Naive thymus-derived CD4-positive, alpha-beta T cell (primary cell): ENCODE results near the gene PTTG1IP. TPM values are rescaled to one million over a fixed set of nuclear protein-coding genes. Genes with fewer than 3 reads are reported as not detected.

ENCODE experiments used
- ATAC-seq: fragments of 150-1000 bp; cut with Tn5 transposase; 2 replicates; pipeline ENCODE4 v1.10.0; 2021; ENCODE audit warnings: mild to moderate bottlenecking, moderate library complexity
- CTCF ChIA-PET: fragments of 350-600 bp; sonication (Branson Sonifier 250); formaldehyde crosslinking; loops from one replicate; lab custom pipeline; 2021; ENCODE audit warnings: antibody characterized with exemption; lab: Charles Lee
- POLR2A ChIA-PET: fragments of 350-600 bp; sonication (Branson Sonifier 250); formaldehyde crosslinking; loops from one replicate; lab custom pipeline; 2021; ENCODE audit warnings: antibody characterized with exemption, inconsistent platforms; lab: Charles Lee
- DNase-seq, 9 donors: peaks; one replicate each; pipeline versions ENCODE4 v3.0.0 to v3.0.0-alpha.2; 2020 to 2022; ENCODE audit warnings: mixed read lengths in 1 of 9
- H3K27ac ChIP-seq: one replicate; pipeline ENCODE4 v1.7.0; 2013; ENCODE audit warnings: mild to moderate bottlenecking, low read depth, low read length, moderate library complexity
- H3K27me3 ChIP-seq, 2 donors: one replicate each; pipeline ENCODE4 v1.7.0; 2013; ENCODE audit warnings: low read length in 2 of 2, mild to moderate bottlenecking in 2 of 2, moderate library complexity in 2 of 2; ENCODE audit not compliant: control insufficient read depth in 2 of 2, insufficient read depth in 2 of 2
- H3K36me3 ChIP-seq, 3 experiments: 1 replicate in 2 of 3; 2 replicates in 1 of 3; pipeline ENCODE4 v1.7.0; 2013; ENCODE audit warnings: low read length in 3 of 3, mild to moderate bottlenecking in 3 of 3, moderate library complexity in 1 of 3; ENCODE audit not compliant: insufficient read depth in 3 of 3, control insufficient read depth in 2 of 3
- H3K4me1 ChIP-seq, 2 donors: one replicate each; pipeline ENCODE4 v1.7.0; 2013; ENCODE audit warnings: low read length in 2 of 2, mild to moderate bottlenecking in 2 of 2, moderate library complexity in 1 of 2; ENCODE audit not compliant: control insufficient read depth in 2 of 2, insufficient read depth in 2 of 2
- H3K4me3 ChIP-seq: 2 replicates; pipeline ENCODE4 v1.7.0; 2013; ENCODE audit warnings: mild to moderate bottlenecking, low read length
- H3K9me3 ChIP-seq, 3 experiments: 1 replicate in 2 of 3; 2 replicates in 1 of 3; pipeline ENCODE4 v1.7.0; 2013; ENCODE audit warnings: low read length in 3 of 3; ENCODE audit not compliant: control insufficient read depth in 2 of 3
- H3K27ac Mint-ChIP-seq, 9 donors: one replicate each; pipeline ENCODE4 v1.8.0; 2020 to 2022; ENCODE audit warnings: mixed read lengths in 9 of 9, mild to moderate bottlenecking in 8 of 9, moderate library complexity in 5 of 9, inconsistent platforms in 2 of 9
- H3K27me3 Mint-ChIP-seq, 5 donors: one replicate each; pipeline ENCODE4 v1.8.0; 2021 to 2022; ENCODE audit warnings: mixed read lengths in 5 of 5, mild to moderate bottlenecking in 1 of 5
- H3K36me3 Mint-ChIP-seq, 5 donors: one replicate each; pipeline ENCODE4 v1.8.0; 2020 to 2022; ENCODE audit warnings: mixed read lengths in 5 of 5, mild to moderate bottlenecking in 3 of 5, inconsistent platforms in 1 of 5
- H3K4me1 Mint-ChIP-seq, 7 donors: one replicate each; pipeline ENCODE4 v1.8.0; 2020 to 2022; ENCODE audit warnings: mixed read lengths in 7 of 7, mild to moderate bottlenecking in 3 of 7, inconsistent platforms in 1 of 7
- H3K4me3 Mint-ChIP-seq, 10 donors: one replicate each; pipeline ENCODE4 v1.8.0; 2020 to 2022; ENCODE audit warnings: mild to moderate bottlenecking in 10 of 10, mixed read lengths in 10 of 10, moderate library complexity in 6 of 10, inconsistent platforms in 2 of 10
- H3K9me3 Mint-ChIP-seq, 11 donors: one replicate each; pipeline ENCODE4 v1.8.0; 2020 to 2022; ENCODE audit warnings: mixed read lengths in 11 of 11, mild to moderate bottlenecking in 4 of 11, inconsistent platforms in 1 of 11, moderate library complexity in 1 of 11
- intact Hi-C, 2 donors: fragments of 100-400 bp; cut with micrococcal nuclease; formaldehyde crosslinking; loops; one replicate each; pipeline ENCODE4 v1.15.1; 2023
- polyA plus RNA-seq, 2 donors: library from polyadenylated mRNA; unstranded; fragments of 300-500 nt; fragmentation: Illumina TruSeq; gene quantifications; one replicate each; pipeline ENCODE4 v1.2.3, GENCODE V29; 2021
- total RNA-seq, 6 experiments: library from RNA in 5 of 6; stranded (reverse) in 5 of 6; gene quantifications; 1 replicate in 5 of 6; 2 replicates in 1 of 6; pipeline ENCODE4 v1.2.3 and lab custom pipeline; 2021 to 2026

PTTG1IP gene
- total and polyA plus RNA-seq, 7 experiments from 2014 or later, result 60.9 to 122 (median 92.5) TPM

- H3K4me3 ChIP-seq, result no peak overlapping the region
- H3K4me3 Mint-ChIP-seq, result no peak overlapping the region
- no peaks in the 10 kb centered on the region for H3K36me3 ChIP-seq
- POLR2A ChIA-PET, result no interaction called here
- no peaks in the 10 kb centered on the region for H3K9me3 ChIP-seq
- peaks cover 0 to 2% (median 0%) of the 10 kb centered on the region in 5 donors for H3K27me3 Mint-ChIP-seq
- H3K27me3 ChIP-seq, result no peaks in the 10 kb centered on the region
- intact Hi-C loops, result no loop called here
- ATAC-seq (no peak), DNase-seq (no peak)
- no peaks in the 10 kb centered on the region for H3K4me1 Mint-ChIP-seq
- H3K4me1 ChIP-seq, result no peaks in the 10 kb centered on the region
- CTCF ChIA-PET, result no interaction called here
- H3K27ac ChIP-seq, result no peak overlapping the region
- peaks cover 0 to 2% (median 0%) of the 10 kb centered on the region in 11 donors for H3K9me3 Mint-ChIP-seq
- H3K27ac Mint-ChIP-seq, result no peak overlapping the region
- no peaks in the 10 kb centered on the region for H3K36me3 Mint-ChIP-seq
Measured at GRCh38 chr21:44838039-44838895, 35.2 kb downstream of the PTTG1IP start.

GRCh38 chr21:44837537-44837936 lies 36.0 kb downstream of the PTTG1IP start:
- intact Hi-C loops, result no loop called here
- CTCF ChIA-PET, result no interaction called here
- no peaks in the 10 kb centered on the region for H3K4me1 ChIP-seq
- H3K27me3 ChIP-seq, result no peaks in the 10 kb centered on the region
- H3K27me3 Mint-ChIP-seq, result no peaks in the 10 kb centered on the region
- no peaks in the 10 kb centered on the region for H3K9me3 ChIP-seq
- no peak overlapping the region for H3K27ac Mint-ChIP-seq
- H3K36me3 Mint-ChIP-seq, result no peaks in the 10 kb centered on the region
- H3K4me1 Mint-ChIP-seq, result no peaks in the 10 kb centered on the region
- no peak overlapping the region for H3K4me3 Mint-ChIP-seq
- H3K9me3 Mint-ChIP-seq, result peaks cover 0 to 2% (median 0%) of the 10 kb centered on the region in 11 donors
- no peak overlapping the region for H3K4me3 ChIP-seq
- DNase-seq (no peak), ATAC-seq (no peak)
- H3K36me3 ChIP-seq, result no peaks in the 10 kb centered on the region
- POLR2A ChIA-PET, result no interaction called here
- no peak overlapping the region for H3K27ac ChIP-seq

GRCh38 chr21:44836666-44837471 lies 36.6 kb downstream of the PTTG1IP start:
- H3K27me3 ChIP-seq, result no peaks in the 10 kb centered on the region
- no peaks in the 10 kb centered on the region for H3K4me1 Mint-ChIP-seq
- H3K27ac ChIP-seq, result no peak overlapping the region
- DNase-seq (no peak), ATAC-seq (no peak)
- no peaks in the 10 kb centered on the region for H3K4me1 ChIP-seq
- no peaks in the 10 kb centered on the region for H3K27me3 Mint-ChIP-seq
- ChIA-PET CTCF (no interaction called here), POLR2A (no interaction called here)
- no peak overlapping the region for H3K4me3 ChIP-seq
- no peaks in the 10 kb centered on the region for H3K9me3 Mint-ChIP-seq
- H3K36me3 Mint-ChIP-seq, result no peaks in the 10 kb centered on the region
- no peaks in the 10 kb centered on the region for H3K9me3 ChIP-seq
- H3K4me3 Mint-ChIP-seq, result no peak overlapping the region
- H3K36me3 ChIP-seq, result no peaks in the 10 kb centered on the region
- intact Hi-C loops, result no loop called here
- H3K27ac Mint-ChIP-seq, result no peak overlapping the region

GRCh38 chr21:44836349-44836665 lies 37.2 kb downstream of the PTTG1IP start:
- Histone ChIP-seq H3K4me1 (peaks cover 0 to 3% of the 10 kb centered on the region in 2 donors), H3K4me3 (no peak overlapping the region), H3K27me3 (no peaks in the 10 kb centered on the region), H3K36me3 (no peaks in the 10 kb centered on the region), H3K9me3 (no peaks in the 10 kb centered on the region), H3K27ac (no peak overlapping the region)
- no peak overlapping the region for H3K27ac Mint-ChIP-seq
- no peaks in the 10 kb centered on the region for H3K36me3 Mint-ChIP-seq
- no peaks in the 10 kb centered on the region for H3K9me3 Mint-ChIP-seq
- DNase-seq, result no peak
- intact Hi-C loops, result no loop called here
- H3K4me3 Mint-ChIP-seq, result no peak overlapping the region
- POLR2A ChIA-PET, result no interaction called here
- CTCF ChIA-PET, result no interaction called here
- H3K4me1 Mint-ChIP-seq, result peaks cover 2 to 4% (median 4%) of the 10 kb centered on the region in 7 donors
- no peaks in the 10 kb centered on the region for H3K27me3 Mint-ChIP-seq
- no peak for ATAC-seq

DNA sequence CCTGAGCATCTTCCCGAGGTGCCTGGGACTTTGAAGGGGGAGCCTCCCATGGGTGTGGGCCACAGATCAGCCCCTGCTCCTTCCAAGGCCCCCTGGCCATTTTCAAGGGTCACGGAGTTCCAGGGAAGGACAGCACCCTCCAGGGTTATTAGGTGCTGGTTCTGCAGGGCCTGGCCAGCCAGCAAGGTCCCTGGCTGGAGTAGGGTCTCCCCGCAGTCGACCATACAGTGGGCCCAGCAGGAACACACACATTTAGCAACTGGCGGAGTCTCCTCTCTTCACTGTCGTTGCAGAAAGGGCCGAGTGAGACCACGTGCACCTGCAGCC lies 37.9 kb downstream of the PTTG1IP start:
- ATAC-seq, result no peak
- Mint-ChIP-seq H3K36me3 (no peaks in the 10 kb centered on the region), H3K27me3 (no peaks in the 10 kb centered on the region), H3K4me3 (no peak overlapping the region), H3K4me1 (peaks cover 6 to 11% (median 10%) of the 10 kb centered on the region in 7 donors), H3K27ac (no peak overlapping the region), H3K9me3 (no peaks in the 10 kb centered on the region)
- Histone ChIP-seq H3K4me1 (peaks cover 0 to 5% of the 10 kb centered on the region in 2 donors), H3K27ac (no peak overlapping the region), H3K27me3 (no peaks in the 10 kb centered on the region), H3K9me3 (no peaks in the 10 kb centered on the region), H3K4me3 (no peak overlapping the region), H3K36me3 (no peaks in the 10 kb centered on the region)
- intact Hi-C loops, result no loop called here
- no peak for DNase-seq
- ChIA-PET POLR2A (no interaction called here), CTCF (no interaction called here)

GRCh38 chr21:44834951-44835646 lies 38.4 kb downstream of the PTTG1IP start:
- Mint-ChIP-seq H3K27me3 (no peaks in the 10 kb centered on the region), H3K36me3 (peaks cover 0 to 2% (median 0%) of the 10 kb centered on the region in 5 donors), H3K4me1 (peaks cover 6 to 16% (median 12%) of the 10 kb centered on the region in 7 donors), H3K9me3 (peaks cover 0 to 2% (median 0%) of the 10 kb centered on the region in 11 donors), H3K27ac (no peak overlapping the region), H3K4me3 (no peak overlapping the region)
- H3K4me3 ChIP-seq, result no peak overlapping the region
- H3K27me3 ChIP-seq, result no peaks in the 10 kb centered on the region
- DNase-seq (no peak), ATAC-seq (no peak)
- ChIA-PET CTCF (interaction anchor here (0.5 kb wide), 1 partner anchor 113 kb away, joined by 3 read pairs; no protein-coding TSS in a partner anchor), POLR2A (no interaction called here)
- intact Hi-C loops, result no loop called here
- H3K4me1 ChIP-seq, result peaks cover 0 to 5% of the 10 kb centered on the region in 2 donors
- H3K36me3 ChIP-seq, result no peaks in the 10 kb centered on the region
- no peaks in the 10 kb centered on the region for H3K9me3 ChIP-seq
- H3K27ac ChIP-seq, result no peak overlapping the region
